Epithelial cell of proximal tubule (primary cell): ENCODE results near the gene RAVER1. TPM values are rescaled to one million over a fixed set of nuclear protein-coding genes. Genes with fewer than 3 reads are reported as not detected.
A peak's percentile ranks its signal among the peaks of the same experiment; 100 is the strongest.

Source experiments
- DNase-seq: peaks from one replicate; pipeline ENCODE4 v3.0.0-alpha.2; 2011; ENCODE audit warnings: low read depth
- H3K4me3 ChIP-seq: 2 replicates; pipeline ENCODE4 v1.5.1; 2011; ENCODE audit warnings: low read depth, mild to moderate bottlenecking, low read length
- total RNA-seq: library from RNA; depleted of rRNA; stranded (reverse); fragments of >200 nt; gene quantifications from 2 replicates; pipeline ENCODE4 v1.2.3, GENCODE V29; 2015
- TF ChIP-seq, protein P1 (sequence below): conservative IDR thresholded peaks from 2 replicates; pipeline ENCODE4 v1.5.1; 2012; ENCODE audit warnings: low read depth, mild to moderate bottlenecking, low read length

RAVER1 gene
- total RNA-seq, 1 donor from 2014 or later: 29.5 TPM

DNA sequence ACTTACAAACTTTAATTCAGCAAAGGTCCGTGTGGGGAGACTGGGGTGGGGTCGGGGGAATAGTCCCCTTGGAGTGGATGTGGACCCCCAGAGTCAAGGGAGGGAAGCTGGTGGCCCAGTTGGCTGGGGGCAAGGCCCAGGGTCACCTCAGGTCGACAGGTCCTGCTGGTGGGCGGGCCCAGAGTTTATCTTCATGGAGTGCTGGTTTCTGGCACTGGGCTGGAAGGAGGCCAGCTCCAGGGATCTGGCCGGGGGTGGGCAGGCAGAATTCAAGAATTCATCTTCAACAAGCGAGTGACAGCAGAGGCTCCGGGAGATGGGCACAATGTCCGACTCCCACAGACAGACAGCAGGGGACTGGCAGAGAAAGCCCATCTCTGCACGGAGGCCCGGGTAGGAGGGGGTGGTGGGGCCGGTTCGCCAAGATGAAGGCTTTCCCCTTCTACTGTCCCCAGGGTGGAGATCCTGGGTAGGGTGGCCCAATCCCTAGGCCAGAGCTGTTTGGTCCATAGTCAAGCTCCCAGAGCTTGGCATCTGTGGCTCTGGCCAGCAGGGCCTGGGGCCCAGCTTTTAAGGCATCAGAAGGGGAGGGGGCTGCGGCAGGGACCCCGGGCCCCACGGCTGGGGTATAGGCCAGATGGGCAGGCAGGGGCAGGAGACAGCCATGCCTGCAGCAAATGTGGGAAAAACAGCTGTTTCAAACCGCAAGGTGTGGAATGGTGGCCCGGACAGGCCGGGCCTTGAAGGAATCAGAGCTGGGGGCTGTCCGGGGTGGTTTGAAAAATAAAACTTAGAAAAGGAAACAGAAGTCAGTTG lies 16.9 kb downstream of the RAVER1 start:
- DNase-seq: no peak
- TF ChIP-seq, protein P1, sequence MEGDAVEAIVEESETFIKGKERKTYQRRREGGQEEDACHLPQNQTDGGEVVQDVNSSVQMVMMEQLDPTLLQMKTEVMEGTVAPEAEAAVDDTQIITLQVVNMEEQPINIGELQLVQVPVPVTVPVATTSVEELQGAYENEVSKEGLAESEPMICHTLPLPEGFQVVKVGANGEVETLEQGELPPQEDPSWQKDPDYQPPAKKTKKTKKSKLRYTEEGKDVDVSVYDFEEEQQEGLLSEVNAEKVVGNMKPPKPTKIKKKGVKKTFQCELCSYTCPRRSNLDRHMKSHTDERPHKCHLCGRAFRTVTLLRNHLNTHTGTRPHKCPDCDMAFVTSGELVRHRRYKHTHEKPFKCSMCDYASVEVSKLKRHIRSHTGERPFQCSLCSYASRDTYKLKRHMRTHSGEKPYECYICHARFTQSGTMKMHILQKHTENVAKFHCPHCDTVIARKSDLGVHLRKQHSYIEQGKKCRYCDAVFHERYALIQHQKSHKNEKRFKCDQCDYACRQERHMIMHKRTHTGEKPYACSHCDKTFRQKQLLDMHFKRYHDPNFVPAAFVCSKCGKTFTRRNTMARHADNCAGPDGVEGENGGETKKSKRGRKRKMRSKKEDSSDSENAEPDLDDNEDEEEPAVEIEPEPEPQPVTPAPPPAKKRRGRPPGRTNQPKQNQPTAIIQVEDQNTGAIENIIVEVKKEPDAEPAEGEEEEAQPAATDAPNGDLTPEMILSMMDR: no peak
- peak overlapping the region; percentile 85 for H3K4me3 ChIP-seq

DNA sequence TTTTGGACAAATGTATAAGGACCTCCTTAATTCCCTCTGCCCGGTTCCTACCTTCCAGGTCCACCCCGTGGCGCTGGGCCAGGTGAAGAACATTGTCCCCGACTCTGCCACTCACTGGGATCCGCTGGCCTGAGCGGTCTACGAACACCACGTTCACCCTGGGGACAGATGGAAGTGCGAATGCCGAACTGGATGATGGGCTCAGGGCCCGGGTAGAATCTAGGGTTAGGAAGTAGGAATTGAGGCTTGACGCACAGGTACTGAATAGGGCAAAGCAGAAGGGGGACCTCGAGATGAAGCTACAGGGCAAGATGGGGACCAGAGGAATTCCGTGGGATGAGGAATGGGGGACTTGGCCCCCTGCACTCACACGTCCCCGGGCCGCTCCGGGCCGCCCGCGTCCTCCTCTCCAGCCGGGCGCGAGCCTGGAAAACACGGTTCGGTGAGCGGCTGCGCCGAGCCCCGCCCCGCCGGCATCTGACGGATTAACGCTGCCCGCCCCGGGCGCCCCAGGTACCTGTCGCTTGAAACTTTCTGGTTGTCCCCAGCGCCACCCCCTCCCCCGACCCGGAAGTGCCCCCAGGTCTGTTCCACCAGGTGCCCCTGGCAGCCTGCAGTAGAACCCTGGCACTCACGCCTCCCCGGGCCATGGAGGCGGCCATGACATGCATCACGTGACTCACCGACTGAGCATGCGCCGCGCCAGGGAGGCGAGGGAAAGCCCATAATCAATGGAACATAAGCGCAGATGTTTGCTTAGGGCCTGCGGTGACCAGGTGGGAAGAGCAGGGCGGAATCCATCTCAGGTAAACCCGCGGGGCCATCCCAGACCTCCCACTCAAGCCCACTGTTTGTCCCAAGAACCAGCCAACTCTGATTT lies 17.8 kb downstream of the RAVER1 start, which contains the start of gene FDX2:
TSS of gene FDX2 (minus strand) at position 681 of the 880 bp plus-strand sequence. CDS start at position 662, 19 bp downstream.
- peak within 1 kb of the TSS; percentile 85 for H3K4me3 ChIP-seq
- TF ChIP-seq, protein P1: no peak
- DNase-seq: no peak

DNA sequence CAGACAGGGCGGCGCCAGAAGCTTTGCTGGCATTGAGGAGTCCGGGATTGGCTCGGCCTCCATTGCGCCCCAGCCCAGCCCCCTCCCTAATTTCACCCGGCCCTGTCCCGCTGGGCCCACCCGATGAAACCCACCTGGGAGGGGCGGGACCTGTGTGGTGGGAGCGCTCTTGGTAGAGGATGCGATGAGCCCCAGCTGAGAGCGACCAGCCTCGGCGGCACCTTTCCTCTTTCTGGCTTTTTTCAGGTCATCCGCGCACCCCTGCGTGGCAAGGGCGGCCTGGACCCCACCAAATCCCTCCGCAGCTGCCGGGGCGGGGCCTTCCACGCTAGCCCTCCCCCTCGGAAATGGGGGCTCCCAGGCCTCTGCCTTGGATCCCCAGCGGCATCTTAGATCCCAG lies 23.9 kb downstream of the RAVER1 start, which contains the start of gene ZGLP1:
TSS of gene ZGLP1 (minus strand) at position 393 of the 400 bp plus-strand sequence.
- TF ChIP-seq, protein P1: no peak
- no peak within 1 kb of the TSS for H3K4me3 ChIP-seq
- DNase-seq: no peak

DNA sequence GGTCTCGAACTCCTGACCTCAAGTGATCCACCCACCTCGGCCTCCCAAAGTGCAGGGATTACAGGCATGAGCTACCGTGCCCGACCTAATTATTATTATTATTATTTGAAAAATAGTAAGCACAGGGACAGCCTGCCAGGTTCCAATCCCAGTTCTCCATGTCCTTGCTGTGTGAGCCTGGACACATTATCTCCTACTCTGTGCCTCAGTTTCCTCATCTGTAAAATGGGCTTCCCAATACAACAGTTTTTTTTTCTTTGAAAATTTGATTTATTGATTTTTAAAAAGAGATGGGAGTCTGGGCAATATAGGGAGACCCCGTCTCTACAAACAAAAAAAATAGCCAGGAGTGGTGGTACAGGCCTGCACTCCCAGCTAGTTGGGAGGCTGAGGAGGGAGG lies 27.0 kb downstream of the RAVER1 start:
- no peak overlapping the region for H3K4me3 ChIP-seq
- TF ChIP-seq, protein P1: no peak
- no peak for DNase-seq

DNA sequence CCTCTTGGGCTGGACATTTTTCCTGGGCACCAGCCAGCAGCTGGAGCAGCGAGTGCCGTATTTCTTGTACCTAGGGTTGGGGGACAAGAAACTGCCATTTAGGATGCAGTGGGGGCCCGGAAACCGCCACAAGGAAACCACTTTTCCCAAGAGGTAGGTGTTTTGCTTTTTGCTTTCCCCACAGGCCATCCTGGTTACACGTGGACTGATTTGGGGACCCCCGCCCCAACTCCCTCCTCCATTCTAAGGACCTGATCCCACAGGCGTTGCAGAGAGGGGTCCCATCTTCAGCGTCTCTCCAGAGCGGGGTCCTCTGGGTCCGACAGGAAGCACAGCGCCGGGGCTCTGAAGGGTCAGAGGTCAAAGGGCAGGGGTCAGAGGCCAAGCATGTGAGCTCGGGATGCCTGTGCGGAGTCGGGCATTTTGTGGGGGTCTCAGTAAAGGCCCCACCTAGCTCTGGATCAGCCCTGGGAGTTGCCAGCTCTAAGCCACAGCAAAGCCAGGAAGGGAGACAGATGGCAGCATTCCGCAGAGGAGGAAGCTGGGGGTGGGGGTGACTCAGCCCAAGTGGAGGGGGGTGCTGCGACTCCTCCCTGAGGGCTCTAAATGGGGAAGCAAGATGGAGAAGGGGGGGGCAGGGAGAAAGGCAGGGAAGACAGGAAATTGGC lies 28.1 kb downstream of the RAVER1 start:
- DNase-seq: no peak

More for the DNA sequence above, 28.1 kb downstream of the RAVER1 start:
- H3K4me3 ChIP-seq: no peak overlapping the region
- TF ChIP-seq, protein P1: no peak
